GF-D8 (cell line): ENCODE measurements around the gene DNAI4.

Experiments
- DNase-seq: peaks from one replicate; lab custom pipeline; 2025; lab: John Stamatoyannopoulos, UW

DNAI4 gene

DNA sequence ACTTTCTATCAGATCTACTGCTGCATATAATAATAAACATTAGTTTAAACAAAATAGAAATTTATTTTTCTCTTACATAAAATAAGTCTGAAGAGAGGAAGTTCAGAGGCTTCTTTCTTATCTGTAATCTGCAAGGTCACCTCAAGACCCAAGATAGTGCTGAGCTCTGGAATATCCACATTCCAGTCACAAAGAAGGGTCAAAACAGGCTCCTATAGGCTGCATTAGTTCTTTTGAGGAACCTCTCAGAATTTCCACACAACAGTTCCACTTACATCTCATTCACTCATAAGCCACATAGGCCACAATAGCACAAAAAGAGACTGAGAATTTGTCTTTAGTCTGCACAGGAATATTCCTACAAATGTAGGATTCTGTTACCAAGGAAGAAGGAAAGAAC is 157.0 kb downstream of the DNAI4 start:
- DNase-seq = peak; percentile 40

DNA sequence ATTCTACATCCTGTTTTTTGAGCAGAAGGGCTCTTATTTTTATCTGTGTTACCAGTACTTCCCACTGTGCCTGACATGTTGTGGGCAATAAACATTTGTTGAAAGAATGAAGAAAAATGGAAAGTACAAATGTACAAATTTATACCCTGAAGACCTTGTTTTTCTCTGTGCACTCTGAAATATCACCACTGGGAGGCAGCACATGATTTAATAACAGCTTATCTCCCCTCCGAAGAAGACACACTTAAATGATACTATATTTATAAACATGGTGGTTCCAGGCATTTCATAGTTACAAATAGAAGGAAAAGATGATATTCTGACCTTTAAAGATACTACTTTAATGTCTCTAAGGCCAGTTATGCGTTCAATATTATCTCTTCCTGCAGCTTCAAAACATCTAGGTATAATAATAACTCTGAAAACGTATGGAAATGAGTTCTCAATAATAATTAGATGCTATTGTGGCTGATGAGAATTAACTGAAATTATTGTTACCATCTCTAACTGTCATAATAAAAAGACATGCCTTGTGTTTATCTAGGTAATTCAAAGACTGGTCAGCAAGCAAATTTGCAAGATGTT is 159.6 kb downstream of the DNAI4 start:
- peak; percentile 28 for DNase-seq
